ENCODE results near the gene ZNF236. TPM values are rescaled to one million over a fixed set of nuclear protein-coding genes. Genes with fewer than 3 reads are reported as not detected.

Gene ZNF236
- total and polyA plus RNA-seq, 8 donors = 1.8 to 31.7 (median 6.6) TPM

- Histone ChIP-seq H3K27me3 (no peaks in the 10 kb centered on the region), H3K27ac (no peak overlapping the region), H3K36me3 (peaks cover 16 to 62% (median 59%) of the 10 kb centered on the region in 4 donors), H3K4me1 (no peaks in the 10 kb centered on the region), H3K4me3 (no peak overlapping the region), H3K9me3 (no peaks in the 10 kb centered on the region)
- intact Hi-C loops (cut with DNase I; ENCODE audit: low total_unique reads) = no loop called here
- TF ChIP-seq POLR2AphosphoS5 (IDR thresholded peaks at IDR 0.05) (no peak), POLR2A (IDR thresholded peaks at IDR 0.05) (no peak), EP300 (IDR thresholded peaks at IDR 0.05) (no peak), CTCF (IDR thresholded peaks at IDR 0.05) (no peak)
- 78 to 84% (median 80%) methylated on average over 9 of the region's 9 CpGs for WGBS, 5 donors
- DNase-seq = no peak
Observed at GRCh38 chr18:76866666-76867065, 44.3 kb downstream of the ZNF236 start.

DNA sequence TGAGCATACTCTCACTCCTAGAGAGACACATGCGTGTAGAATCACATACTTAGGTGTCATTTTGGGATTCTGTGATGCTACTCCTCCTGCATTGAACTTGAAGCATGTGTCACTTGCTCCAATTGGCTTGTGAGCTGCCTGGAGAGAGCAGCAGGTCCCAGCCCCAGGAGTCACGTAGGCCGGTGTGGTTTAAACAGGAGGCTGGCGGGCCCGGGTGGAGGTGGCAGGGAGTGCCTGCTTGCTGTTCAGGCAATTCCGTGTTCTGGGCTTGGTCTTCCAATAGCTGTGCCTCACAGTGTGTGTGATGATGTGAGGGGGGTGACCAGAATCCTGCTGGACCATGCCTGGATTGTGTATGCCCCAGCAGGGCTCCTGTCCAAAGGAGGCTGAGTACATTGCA, 51.0 kb downstream of the ZNF236 start:
- 82 to 93% (median 91%) methylated on average over 4 to 6 of the region's 6 CpGs for WGBS, 5 donors
- H3K36me3 ChIP-seq = peaks cover 9 to 70% (median 58%) of the 10 kb centered on the region in 4 donors
- no peaks in the 10 kb centered on the region for H3K4me1 ChIP-seq
- H3K9me3 ChIP-seq = no peaks in the 10 kb centered on the region
- intact Hi-C loops (cut with DNase I; ENCODE audit: low total_unique reads) = loop anchor here (10.0 kb wide), 1 partner anchor 69 kb away; no protein-coding TSS in a partner anchor
- H3K27me3 ChIP-seq = no peaks in the 10 kb centered on the region
- H3K27ac ChIP-seq = no peak overlapping the region
- no peak overlapping the region for H3K4me3 ChIP-seq
- no peak for DNase-seq
- no peak for TF ChIP-seq POLR2AphosphoS5 (IDR thresholded peaks at IDR 0.05)
- no peak for TF ChIP-seq POLR2A (IDR thresholded peaks at IDR 0.05)
- TF ChIP-seq CTCF (IDR thresholded peaks at IDR 0.05) = no peak
- TF ChIP-seq EP300 (IDR thresholded peaks at IDR 0.05) = no peak

GRCh38 chr18:76873713-76874112, 51.4 kb downstream of the ZNF236 start:
- no peak overlapping the region for H3K27ac ChIP-seq
- H3K27me3 ChIP-seq = no peaks in the 10 kb centered on the region
- TF ChIP-seq CTCF (IDR thresholded peaks at IDR 0.05) (no peak), EP300 (IDR thresholded peaks at IDR 0.05) (no peak), POLR2AphosphoS5 (IDR thresholded peaks at IDR 0.05) (no peak), POLR2A (IDR thresholded peaks at IDR 0.05) (no peak)
- peaks cover 6 to 70% (median 58%) of the 10 kb centered on the region in 4 donors for H3K36me3 ChIP-seq
- WGBS, 5 donors = 92 to 95% (median 93%) methylated on average over 15 to 17 of the region's 17 CpGs
- no peak overlapping the region for H3K4me3 ChIP-seq
- DNase-seq = no peak
- intact Hi-C loops (cut with DNase I; ENCODE audit: low total_unique reads) = loop anchor here (10.0 kb wide), 1 partner anchor 69 kb away; no protein-coding TSS in a partner anchor
- H3K9me3 ChIP-seq = no peaks in the 10 kb centered on the region
- no peaks in the 10 kb centered on the region for H3K4me1 ChIP-seq

DNA sequence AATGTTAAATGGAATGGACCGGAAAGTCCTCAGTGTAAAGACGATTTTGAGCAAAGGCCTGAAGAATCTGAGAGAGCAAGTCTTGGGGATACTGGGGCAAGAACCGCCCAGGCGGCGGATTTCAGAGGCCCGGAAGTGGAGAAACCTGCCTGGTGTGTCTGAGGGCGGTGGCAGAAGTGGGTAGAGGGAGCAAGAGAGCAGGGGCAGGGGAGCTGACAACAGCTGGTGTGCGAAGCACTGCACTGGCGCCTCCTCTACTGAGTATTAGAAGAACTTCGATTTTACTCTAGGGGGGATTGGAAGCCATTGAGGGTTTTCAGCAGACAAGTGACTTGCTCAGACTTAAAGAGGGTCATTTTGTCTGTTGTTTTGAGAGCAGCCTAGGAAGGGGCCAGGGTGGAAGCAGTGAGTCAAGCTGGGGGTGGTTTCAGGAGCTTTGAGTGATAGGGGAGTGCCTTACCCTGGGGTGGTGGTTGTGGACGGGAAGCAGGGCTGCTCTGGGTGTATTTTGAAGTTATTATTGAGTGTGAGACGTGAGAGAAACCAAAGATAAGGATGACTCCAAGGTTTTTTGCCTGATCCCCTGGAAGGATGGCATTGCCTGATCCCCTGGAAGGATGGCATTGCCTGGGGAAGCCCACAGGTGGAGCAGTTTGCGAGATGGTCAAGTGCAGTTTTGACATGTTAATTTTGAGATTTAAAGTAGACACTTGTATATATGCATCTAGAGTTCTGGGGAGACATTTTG, 52.5 kb downstream of the ZNF236 start:
- no peak for TF ChIP-seq POLR2AphosphoS5 (IDR thresholded peaks at IDR 0.05)
- TF ChIP-seq CTCF (IDR thresholded peaks at IDR 0.05) = no peak
- no peak for TF ChIP-seq EP300 (IDR thresholded peaks at IDR 0.05)
- TF ChIP-seq POLR2A (IDR thresholded peaks at IDR 0.05) = no peak
- Histone ChIP-seq H3K36me3 (peaks cover 0 to 69% (median 55%) of the 10 kb centered on the region in 4 donors), H3K4me1 (no peaks in the 10 kb centered on the region), H3K4me3 (no peak overlapping the region), H3K27ac (no peak overlapping the region), H3K9me3 (no peaks in the 10 kb centered on the region), H3K27me3 (no peaks in the 10 kb centered on the region)
- WGBS, 5 donors = 80 to 88% (median 83%) methylated on average over 13 of the region's 13 CpGs
- no peak for DNase-seq
- intact Hi-C loops (cut with DNase I; ENCODE audit: low total_unique reads) = loop anchor here (10.0 kb wide), 1 partner anchor 70 kb away; no protein-coding TSS in a partner anchor

All from stomach (tissue), 9 donors.